ENCODE data around the gene ITGB1BP1.
"Not testable (repeated sequence)": the region's sequence is repeated elsewhere in the genome, so short reads cannot be mapped to it uniquely, and the experiment has no call there.

Gene ITGB1BP1

GRCh38 chr2:9401646-9402371, 21.5 kb downstream of the ITGB1BP1 start:
- in situ Hi-C loops (cut with HindIII; ENCODE audit: low sequenced_read_pairs), result no loop called here

DNA sequence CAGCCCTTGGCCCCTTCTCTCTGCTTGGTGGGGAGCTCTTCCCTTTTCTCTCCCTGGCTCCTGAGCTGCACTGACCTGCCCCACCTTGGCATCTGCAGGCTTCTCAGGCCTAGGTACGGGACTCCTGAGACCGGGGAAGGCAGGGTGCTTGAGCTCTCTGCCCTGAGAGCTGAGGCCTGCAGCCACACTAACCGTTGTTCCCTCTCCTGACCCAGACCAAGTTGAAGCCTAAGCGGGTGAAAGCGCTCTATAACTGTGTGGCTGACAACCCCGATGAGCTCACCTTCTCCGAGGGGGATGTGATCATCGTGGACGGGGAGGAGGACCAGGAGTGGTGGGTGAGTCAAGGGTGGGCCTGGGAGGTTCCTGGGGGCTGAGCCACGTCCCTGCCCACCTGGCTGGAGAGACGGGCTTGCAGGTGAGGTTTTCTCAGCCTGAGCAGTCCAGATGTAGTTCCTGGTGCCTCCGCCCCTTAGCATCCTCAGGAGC, 22.2 kb downstream of the ITGB1BP1 start:
- in situ Hi-C loops (cut with HindIII; ENCODE audit: low sequenced_read_pairs), result no loop called here

DNA sequence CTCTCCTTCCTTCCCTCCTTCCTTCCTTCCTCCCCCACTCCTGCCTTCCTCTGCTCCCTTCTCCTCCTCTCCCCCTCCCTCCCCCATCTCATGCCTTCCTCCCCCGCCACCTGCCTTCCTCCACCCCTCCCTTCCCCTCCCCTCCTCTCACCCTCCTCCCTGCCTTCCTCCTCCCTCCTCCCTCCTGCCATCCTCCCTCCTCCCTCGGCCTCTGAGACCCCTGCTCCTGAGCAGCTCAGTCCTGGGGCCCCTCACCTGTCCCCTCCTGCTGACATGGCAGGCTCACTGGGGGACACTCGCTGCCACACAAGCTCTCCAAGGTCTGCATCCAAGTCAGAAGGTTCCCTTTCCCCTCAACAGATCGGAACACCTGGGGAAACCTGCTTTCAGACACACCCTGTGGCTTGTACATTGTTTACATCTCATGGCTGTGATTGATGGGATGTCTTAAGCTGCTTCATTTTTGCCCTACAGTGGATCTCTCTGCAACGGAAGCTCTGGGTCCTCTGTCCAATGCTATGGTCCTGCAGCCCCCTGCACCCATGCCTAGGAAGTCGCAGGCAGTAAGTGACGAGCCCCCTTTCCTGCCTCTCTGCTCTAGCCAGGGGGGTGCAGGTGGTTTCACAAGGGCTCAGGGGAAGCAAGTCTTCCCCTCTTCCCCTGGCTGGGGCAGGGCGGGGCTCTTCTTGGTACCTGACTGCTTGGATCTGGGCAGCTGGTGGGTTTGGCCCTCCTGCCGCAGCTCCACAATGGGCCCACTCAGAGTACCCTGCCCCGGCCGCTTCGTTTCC, 22.9 kb downstream of the ITGB1BP1 start:
- in situ Hi-C loops (cut with HindIII; ENCODE audit: low sequenced_read_pairs), result no loop called here

GRCh38 chr2:9398881-9399780, 24.2 kb downstream of the ITGB1BP1 start:
- in situ Hi-C loops (cut with HindIII; ENCODE audit: low sequenced_read_pairs), result no loop called here

- in situ Hi-C loops (cut with HindIII; ENCODE audit: low sequenced_read_pairs), result not testable (repeated sequence)
Measured at GRCh38 chr2:9398251-9398650, 25.1 kb downstream of the ITGB1BP1 start.

DNA sequence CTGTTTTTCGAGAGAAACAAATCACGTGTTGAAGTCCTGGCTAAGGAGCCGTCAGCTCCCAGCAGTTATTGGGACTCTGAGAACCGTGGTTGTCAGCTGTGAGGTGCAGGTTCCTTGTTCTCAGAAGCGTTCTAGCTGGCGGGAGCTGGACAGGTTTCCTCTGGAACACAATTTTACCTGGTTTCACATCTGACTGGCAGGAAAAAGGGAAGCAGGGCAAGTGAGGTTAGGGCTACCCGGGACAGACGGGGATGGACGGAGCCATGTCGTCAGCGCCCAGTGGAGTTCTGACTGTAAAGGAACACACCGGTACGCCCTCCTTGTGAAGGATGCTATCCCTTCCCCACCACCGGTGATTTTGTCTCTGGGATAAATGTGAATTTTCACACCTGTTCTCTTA, 26.1 kb downstream of the ITGB1BP1 start:
- in situ Hi-C loops (cut with HindIII; ENCODE audit: low sequenced_read_pairs), result no loop called here

DNA sequence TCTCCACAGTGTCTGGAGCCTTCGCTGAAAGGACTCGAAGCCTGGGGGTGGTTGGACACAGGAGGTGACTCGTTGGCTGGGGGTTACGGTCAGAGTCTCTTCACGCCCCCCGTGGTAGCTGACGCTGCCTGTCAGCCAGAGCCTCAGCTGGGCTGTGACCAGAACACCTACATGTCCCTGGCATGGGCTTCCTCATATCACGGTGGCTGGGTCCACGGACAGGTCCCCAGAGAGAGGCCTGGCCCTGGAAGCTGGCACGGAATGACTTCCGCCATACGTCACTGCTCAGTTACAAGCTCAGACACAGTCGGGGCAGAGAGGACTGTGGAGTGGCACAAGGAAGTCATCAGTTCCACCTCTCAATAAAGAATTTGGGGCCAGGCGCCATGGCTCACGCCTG, 28.5 kb downstream of the ITGB1BP1 start:
- in situ Hi-C loops (cut with HindIII; ENCODE audit: low sequenced_read_pairs), result no loop called here

DNA sequence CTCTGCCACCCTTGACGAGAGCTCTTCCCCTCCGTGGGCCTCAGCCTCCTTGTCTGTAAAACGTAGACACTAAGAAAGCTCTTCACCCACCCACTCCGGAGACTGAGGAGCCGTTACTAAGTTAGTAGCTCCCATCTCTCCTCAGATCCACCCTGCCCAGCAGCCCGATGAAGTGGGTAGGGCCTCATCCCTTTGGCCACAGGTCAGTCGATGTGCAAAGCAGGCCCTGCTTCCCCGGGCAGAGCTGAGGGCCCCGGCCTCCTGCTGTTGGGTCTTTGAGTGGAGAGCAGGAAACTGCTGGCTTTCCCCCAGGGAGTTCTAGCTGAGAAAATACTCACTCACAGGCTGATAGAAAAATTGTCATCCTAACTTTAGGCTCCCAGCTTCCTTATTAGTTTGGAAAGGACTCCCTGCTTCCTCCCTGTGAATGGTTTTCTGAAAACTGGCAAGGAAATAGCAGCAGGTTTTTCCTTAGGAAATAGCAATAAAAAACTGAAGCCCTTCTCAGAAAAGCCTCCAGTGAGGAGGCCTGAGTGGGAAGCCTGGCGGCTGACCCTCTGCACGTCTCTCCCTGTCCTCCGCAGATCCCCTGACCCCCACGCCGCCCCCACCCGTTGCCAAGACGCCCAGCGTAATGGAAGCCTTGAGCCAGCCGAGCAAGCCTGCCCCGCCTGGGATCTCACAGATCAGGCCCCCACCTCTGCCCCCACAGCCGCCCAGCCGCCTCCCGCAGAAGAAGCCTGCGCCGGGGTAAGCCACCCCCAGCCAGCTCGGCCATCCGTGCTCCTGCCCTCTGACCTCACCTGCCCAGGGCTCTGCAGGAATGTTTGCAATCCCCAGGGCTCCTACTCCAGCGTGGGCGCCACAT, 30.2 kb downstream of the ITGB1BP1 start:
- in situ Hi-C loops (cut with HindIII; ENCODE audit: low sequenced_read_pairs), result no loop called here

DNA sequence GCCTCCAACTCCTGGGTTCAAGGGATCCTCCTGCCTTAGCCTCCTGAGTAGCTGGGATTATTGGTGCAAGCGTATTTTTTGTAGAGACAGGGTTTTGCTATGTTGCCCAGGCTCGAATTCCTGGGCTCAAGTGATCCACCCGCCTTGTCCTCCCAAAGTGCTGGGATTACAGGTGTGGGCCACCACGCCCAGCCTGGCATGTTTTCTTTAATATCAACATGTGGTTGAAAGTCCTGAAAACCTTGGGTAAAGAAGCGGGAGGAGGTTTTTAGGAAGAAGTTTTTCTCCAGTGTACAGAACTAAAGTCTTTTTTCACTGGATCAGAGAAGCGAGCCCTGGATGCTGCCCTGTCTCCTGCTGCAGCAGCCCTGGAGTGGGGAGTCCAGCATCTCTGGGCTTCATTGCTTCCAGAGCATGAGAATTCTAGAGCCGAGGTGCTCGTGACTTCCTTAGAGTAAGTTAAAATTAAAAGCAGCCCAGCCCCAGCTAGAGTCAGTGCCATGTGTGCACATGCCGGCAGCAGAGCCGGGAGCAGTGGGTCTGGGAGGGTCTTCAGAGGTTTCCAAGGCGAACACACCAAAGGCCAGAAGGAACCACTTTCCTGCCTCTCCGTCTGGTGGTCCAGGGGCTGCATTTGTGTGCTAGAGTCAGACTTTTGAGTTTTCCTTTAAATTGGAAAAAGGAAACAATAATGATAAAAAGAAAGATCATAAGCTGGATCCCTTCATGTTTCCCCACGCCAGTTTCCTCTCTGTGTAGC, 31.2 kb downstream of the ITGB1BP1 start:
- in situ Hi-C loops (cut with HindIII; ENCODE audit: low sequenced_read_pairs), result no loop called here

DNA sequence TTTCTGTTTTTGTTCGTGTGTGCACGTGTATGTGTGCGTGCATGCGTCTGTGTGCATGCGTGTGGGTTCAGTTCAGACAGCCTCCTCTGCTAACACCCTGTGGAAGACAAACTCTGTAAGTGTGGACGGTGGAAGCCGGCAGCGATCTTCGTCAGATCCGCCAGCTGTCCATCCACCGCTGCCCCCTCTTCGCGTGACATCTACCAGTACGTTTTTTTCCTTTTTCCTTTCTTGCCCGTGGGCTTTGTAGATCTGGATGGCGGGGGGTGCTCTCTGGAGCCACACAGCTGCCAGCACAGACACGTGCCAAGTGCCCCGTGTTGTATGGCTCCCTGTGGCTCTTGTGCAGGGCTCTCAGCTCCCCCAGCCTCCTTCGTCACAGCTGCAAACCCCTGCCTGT, 32.3 kb downstream of the ITGB1BP1 start:
- in situ Hi-C loops (cut with HindIII; ENCODE audit: low sequenced_read_pairs), result no loop called here

DNA sequence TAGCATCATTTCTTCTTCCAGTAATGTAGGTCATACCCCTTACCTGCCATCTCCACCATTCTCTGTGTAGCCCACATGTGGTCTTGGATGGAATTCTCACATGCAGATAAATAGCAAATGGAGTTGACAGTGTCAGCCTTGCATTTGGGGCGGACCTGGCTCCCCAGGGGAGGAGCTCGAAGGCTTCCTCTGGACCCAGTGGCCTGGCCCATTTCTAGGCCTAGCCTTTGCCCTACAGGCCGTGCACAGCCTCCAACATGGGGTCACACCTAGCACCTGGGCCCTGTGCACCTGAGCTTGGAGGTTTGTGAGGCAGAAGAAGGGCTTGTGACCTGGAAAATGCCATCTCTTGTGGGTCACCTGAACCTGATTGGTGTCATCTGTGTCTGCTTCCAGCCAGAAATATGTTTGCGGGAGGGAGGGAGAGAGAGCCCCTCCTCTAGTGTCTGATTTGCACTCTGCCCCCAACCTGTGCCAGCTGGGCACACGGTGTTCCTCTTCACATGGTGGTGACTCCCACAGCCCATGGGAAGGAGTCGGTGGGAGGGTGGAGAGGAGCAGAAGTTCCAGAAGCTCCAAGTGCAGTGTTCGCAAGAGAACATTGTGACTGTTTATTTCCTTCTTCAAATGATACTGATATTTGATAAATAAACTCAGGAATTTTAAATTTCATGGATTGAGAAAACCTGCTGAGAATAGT, 33.0 kb downstream of the ITGB1BP1 start:
- in situ Hi-C loops (cut with HindIII; ENCODE audit: low sequenced_read_pairs), result no loop called here

DNA sequence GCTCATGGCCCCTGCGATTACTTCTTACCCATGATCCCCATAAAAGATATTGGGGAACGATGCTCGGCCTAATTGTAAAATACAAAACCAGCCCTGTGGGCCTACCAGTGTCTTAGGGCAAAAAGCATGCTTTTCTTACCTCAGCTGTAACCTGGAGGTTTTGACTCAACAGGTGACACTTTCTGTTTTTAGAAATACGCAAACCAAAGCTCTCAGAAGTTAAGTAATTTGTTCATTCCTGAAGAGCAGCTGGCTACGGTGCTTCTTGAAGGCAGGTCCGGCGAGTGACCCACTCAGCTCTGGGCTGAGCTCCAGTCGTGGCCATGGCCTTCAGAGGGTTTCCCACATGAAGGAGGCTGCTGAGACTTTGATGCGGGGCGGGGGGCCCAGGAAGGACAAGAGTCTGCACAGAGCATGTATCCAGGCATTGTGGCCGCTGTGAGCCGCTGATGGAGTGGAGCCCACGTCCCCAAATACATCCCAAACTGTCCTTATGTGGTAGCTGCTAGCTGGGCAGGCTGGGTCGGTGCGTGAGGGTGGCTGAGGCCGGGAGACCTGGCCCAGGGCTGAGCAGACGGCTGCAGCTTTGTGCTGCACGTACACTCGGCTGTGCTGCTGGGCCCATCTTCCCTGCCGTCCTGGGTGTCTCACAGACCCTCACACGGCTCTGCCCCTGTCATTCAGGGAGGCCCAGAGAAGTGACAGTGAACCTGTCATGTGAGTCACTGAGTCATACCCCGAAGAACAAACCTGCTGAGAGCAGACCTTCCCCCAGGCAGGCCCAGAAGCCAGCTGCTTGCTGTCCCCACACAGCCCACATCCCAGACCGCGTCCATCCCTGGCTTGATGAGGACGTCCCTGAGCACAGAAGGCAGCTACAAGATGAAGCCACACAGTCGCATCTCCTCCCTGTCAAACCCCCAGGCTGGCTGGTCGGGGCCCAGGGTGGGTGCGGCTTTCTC, 34.1 kb downstream of the ITGB1BP1 start:
- in situ Hi-C loops (cut with HindIII; ENCODE audit: low sequenced_read_pairs), result no loop called here

DNA sequence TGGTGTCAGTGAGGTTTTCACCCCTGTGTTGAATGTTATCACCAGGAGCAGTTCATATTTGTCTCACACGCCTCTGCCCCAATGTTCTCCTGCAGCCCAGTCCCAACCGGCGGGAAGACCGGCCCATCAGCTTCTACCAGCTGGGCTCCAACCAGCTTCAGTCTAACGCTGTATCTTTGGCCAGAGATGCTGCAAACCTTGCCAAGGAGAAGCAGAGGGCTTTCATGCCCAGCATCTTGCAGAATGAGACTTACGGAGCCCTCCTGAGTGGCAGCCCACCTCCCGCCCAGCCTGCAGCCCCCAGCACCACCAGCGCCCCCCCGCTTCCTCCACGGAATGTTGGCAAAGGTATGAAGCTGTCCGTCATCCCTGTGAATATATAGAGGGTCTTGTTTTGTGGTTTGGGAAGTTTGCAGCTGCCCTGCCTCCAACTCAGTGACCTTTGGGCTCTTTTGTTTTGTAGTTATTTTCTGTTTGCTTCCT, 35.1 kb downstream of the ITGB1BP1 start:
- in situ Hi-C loops (cut with HindIII; ENCODE audit: low sequenced_read_pairs), result no loop called here

- in situ Hi-C loops (cut with HindIII; ENCODE audit: low sequenced_read_pairs), result no loop called here
Measured at GRCh38 chr2:9385841-9386240, 37.5 kb downstream of the ITGB1BP1 start.

DNA sequence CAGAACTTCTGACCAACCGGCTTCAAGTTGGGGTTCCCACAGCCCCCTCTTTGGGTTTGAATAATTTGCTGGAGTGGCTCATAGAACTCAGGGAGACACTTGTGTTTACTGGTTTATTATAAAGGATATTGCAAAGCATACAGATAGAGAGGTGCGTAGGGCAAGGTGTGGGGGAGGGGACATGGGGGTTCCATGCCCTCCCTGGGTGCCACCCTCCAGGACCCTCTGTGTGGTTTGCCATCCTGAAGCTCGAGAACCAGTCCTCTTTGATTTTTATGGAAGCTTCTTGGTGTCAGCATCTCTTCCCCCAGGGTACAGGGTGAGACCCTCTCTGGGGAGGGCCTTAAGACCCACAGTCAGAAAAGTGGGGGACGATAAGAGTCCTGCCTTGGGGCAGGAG, 38.8 kb downstream of the ITGB1BP1 start:
- in situ Hi-C loops (cut with HindIII; ENCODE audit: low sequenced_read_pairs), result no loop called here

DNA sequence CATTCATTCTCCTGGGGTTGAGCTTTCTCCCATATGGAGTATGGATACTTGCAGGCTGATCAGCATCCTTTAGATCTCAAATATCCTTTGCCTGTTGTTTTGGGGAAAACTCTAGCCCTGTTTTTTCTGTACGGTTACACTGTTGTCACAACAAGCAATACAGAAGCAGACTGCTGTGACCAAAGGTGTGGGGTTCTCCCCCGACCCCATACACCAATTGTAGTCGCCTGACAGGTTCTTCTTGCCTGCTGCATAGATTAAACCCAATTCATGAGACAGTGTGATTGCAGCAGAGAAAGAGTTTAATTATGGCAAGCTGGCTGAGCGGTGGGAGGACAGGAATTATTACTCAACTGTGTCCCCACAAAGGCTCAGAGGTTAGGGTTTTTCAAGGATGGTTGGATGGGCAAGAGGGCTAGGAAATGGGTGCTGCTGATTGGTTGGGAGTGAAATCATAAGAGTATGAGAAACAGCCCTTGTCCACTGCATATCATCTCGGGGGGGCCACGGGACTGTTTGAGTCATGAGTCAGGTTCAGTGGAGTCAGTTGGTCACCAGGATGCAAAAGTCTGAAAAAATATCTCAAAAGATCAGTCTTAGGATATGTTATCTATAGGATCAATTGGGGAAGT, 40.6 kb downstream of the ITGB1BP1 start:
- in situ Hi-C loops (cut with HindIII; ENCODE audit: low sequenced_read_pairs), result no loop called here
